Fibroblast of upper back skin (primary cell): ENCODE data around the gene ANG.

Source experiments
- DNase-seq: peaks from one replicate; pipeline ENCODE4 v3.0.0-alpha.2; 2013

The ANG gene

DNA sequence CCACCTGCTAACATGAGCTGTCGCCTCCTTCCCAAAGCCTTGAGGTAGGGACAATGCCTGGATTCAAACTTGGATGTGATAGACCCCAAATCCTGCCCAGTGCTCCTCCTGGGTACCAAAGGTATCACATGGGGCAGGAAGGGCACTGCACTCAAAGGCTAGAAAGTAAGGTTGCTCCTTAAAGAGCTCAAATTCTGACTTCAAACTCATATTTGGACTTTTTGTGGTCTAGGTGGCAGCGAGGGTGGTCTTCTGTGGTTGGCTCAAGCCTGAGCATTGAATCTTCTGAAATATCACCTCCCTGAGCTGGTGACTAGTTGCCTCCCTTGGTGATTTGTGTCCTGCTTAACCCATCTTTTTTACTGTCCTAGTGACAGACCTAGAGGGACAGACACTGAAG is 12.5 kb upstream of the ANG start:
- DNase-seq, result no peak

DNA sequence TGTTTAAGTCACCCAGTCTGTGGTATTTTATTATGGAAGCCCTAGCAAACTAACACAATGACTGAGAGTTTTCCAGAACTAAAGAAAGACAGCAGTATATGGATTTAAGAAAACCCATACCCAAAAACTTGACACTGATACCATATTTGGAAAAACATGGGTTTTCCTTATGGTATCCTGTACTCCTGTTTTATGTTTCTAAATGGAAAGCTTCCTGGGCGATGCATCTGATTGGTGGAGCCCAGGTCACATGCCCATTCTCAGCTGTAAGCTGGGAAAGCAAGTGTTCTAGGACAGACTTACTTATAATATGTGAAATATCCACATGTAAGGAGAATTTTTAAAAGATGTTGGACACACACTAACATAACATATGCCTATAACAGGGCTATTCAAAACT is 8.7 kb upstream of the ANG start:
- DNase-seq, result peak; percentile 49

DNA sequence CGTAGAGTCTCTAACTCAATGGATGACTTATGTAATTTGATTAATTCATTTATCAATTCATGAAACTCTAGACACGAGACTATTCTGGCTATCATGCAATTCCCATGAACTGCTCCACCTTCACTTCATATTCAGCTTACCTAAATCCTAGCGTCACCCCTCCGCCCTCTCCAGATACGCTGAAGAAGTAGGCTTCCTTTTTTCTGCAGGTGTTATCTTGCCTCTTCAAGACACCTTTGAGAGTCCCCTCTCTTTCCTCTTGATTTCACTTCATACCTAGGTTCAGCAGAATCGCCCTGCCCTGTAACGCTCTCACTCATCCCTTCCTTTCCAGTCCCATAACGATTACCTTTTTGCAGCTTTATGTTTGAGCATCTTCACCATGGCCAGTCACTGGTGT is 8.2 kb upstream of the ANG start:
- no peak for DNase-seq

DNA sequence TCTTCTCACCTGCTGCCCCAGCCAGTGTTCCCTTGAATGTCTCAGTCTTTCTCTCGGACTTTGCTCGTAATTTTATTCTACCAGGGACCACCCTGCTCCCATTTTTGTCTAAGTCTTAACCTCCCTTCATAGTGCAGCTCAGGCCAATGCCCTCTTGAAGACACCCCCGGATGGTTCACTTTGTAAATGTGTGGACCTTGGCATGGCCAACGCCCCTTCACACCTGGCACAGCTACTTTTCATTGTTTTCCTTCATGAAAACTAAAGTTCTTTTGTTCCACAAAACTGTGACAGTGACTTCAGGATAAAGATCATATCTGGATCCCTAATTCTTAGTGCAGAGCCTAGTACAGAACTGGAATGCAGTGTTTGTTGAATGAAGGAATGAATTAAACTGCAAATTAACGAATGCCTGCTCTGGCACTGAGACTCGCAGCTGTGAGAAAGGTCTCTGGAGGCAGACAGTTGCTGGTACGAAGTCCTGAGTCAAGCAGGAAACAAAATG is 7.7 kb upstream of the ANG start:
- no peak for DNase-seq

- peak; percentile 92 for DNase-seq
Measured at GRCh38 chr14:20681348-20682126, 7.0 kb upstream of the ANG start.

DNA sequence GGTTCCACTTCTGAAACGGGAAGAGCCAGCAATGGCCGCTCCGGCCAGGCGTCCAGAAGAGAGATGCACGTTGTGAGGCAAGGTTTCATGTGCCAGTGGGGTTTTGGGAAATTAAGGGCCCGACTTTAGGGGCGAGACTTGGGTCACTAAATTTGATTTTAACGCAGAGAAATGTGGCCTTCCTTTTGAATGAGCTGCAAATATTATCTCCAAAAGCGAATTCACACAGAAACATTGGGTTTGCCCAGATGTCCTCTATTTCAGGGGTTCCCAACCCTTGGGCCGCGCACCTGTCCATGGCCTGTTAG is 6.5 kb upstream of the ANG start:
- no peak for DNase-seq

DNA sequence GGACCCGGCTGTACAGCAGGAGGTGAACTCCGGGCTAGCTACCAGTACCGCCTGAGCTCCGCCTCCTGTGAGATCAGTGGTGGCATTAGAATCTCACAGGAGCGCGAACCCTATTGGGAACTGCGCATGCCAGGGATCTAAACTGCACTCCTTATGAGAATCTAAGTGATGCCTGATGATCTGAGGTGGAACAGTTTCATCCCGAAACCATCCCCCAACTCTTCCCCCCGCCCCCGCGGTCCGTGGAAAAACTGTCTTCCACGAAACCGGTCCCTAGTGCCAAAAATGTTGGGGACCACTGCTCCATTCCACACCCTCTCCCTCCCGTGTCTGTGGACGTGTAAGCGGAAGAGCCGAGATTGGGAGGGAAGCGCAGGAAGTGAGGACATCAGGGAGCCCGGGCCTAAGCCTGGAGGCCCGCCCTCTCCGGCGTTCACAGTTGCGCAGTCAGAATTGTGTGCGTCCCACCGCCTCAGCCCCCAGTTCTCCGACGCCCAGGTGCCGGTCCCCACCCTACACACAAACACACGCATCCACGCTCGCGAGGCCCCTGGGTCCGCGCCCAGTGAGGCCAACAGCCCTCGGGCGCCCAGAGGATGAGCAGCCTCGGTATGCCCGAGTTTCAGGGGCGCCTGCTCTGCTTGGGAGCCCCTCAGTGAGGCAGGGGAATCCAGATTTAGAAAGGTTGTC is 6.0 kb upstream of the ANG start:
- peak; percentile 93 for DNase-seq

DNA sequence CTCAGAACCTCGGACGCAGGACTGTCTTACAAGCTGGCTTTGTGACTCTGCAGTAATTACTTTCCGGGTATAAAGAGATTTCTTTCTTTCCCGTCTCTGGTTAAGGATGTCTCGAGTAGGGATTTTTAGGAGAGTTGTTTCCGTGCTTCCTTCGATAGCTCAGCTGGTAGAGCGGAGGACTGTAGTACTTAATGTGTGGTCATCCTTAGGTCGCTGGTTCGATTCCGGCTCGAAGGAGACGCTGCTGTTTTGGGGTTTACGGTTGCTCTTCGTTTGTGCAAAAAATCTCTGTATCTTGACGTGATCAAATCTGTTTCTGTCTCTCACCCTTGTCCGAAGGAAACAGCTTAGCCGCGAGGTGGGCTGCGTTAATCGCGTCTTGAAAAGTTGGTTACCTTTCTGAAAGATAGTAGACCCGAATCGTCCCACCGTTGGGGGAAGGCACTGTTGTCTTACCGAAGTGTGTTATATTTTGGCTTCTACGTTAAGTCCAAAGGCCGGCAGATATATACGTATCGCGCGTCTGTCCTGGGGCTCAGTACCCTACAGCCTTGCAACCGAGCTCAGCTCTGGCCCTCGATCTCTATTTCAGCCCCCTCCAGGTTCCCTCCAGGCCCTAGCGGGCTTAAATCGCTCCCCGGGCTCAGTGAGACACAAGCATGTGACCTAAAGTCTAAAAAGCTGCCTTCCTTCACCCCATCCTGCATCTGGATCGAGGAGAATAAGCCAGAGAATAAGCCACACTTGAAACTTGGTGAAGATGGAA is 5.3 kb upstream of the ANG start:
- DNase-seq, result peak; percentile 96

DNA sequence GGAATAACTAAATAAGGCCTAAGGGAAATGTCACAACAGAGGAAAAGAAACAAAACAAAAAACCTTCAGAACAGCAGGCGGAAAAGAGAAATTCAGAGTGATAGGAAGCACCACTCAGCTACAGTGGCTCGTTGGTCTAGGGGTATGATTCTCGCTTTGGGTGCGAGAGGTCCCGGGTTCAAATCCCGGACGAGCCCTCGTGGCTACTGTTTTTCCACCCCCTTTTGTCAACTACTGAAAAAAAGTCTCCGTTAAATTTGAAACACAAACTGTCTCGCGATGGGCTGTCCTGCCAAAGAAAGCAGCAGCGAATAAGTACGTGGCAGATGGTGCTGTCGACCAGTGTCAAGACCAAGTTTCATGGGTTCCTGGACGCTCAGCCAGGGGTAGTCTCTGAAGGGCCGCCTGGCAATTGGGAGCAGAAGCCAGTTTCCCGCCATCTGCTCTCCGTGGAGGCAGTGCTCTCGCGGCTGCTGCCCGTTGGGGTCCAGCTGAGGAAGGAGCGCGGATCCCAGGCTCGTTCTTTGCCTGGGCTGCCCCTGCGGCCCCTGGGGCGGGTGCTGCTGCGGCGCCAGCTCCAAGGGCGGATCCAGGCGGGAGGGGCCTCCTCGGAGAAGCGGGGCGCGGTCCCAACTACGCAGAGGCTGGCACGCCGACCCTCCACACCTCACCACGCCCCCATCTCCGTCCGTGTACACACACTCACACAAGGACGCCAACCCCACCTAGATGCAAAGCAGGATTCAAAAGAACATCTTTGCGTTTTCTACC is 4.5 kb upstream of the ANG start, which contains the start of gene RNASE4:
RNASE4 (plus strand) TSS at position 670 of the 771 bp plus-strand sequence. CDS start 14,812 bp downstream, outside the sequence.
- DNase-seq, result peak; percentile 93

DNA sequence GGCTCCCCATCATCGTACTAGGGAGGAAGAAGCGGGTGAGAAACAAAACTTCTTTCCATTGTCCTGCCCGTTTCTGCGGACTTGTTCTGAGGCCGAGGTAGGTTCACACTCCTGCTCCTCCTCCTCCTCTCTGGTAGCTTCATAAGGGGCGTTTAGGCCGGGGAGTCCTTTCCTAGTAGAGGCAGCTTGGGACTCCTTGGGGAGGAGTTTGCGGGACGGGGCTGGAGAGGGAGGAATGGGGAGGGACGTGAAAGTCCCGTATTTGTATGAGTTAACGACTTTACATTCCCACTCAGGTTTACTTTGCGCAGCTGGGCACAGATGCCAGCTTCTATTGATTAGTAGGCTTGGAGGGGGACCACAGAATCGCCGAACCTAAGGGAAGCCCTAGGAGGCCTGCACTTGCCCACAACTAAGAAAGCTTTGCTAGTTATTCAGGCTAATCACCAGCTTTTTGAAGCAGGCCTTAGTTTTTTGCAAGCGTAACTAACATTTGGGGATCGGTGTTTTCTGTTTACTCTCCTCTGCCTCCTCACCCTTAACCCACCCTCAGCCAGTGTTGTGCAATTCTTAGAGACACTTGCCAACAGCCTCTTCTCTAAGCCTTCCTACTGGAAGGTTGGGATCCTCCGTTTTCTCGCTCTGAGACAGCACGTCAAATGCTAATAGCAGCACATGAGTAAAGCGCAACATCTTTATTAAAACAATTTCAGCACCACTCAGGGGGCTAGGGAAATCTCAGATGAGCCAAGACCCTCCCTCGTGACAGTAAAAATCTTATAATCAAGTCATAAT is 3.7 kb upstream of the ANG start:
- peak; percentile 50 for DNase-seq

GRCh38 chr14:20686386-20687143 is 2.0 kb upstream of the ANG start:
- no peak for DNase-seq

DNA sequence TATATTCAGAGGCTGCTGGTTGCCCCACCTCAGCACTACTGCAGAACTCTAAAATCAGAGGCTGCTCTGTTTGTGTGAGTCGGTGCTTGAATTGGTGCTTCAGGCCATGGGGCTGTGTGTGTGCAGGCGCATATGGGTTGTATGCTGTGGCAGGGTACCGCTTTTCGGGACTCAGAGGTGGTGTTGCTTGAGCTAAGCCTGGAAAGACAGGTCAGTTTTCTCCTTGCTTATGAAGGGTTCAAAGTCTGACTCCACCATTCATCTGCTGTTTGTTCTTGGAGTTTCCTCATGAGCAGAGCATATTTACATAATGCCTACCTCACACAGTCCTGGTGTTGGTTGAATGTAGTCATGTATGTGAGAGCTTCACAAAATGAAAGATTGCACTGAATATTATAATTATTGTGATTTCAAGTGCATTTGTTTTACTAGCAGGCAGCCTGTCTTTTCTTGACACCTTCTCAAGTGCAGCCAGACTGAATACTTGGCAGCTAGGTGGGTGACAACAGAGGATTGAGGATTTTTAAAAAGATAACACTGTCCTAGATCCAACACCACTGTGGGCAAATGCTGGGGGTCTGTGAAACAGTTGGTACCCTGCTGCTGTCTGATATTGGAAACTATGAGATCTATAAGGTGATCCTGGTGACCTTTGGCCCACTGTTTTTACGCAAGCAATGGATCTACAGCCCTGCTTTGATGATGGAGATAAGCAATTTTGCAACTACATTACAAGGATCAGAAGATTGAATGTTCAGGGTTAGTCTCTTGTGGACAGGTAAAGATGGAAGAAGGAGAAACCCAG is 1.0 kb upstream of the ANG start:
- no peak for DNase-seq

DNA sequence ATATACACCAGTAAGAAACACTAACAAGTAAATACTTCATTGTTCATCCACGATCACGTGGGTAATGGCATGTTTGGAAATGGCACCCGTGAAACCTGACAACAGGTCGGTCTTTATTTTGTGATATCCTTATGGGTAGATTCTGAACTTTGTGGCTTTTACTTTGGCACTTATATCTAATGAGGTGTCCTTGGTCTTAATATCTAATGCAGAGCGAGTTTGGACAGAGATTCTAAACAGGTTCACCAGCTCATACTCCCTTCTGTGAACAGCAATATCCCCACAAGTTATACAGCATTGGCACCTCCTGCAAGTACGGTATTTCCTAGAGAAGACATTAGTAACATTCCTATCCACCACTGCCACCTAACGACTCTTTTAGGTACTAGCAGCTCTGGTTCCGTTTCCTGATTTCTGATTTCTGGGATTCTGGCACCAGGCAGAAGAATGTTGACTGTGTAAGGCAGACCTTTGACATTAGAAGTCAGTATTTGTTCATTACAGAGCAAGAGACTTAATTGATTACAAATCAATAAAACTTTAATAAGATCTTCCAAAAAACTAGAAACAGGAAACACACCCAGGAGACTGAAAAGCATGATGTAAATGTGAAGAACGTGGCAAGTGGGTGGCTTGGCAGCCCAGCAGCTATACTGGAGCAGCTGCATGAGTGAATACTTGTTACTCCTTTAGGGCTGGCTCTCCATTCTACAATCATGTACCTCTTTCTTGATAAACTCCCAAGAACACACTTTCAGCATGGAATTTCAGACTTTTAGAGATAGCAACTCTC is 2.5 kb downstream of the ANG start:
- DNase-seq, result peak; percentile 67

- DNase-seq, result no peak
Measured at GRCh38 chr14:20692116-20692751, 3.7 kb downstream of the ANG start.

DNA sequence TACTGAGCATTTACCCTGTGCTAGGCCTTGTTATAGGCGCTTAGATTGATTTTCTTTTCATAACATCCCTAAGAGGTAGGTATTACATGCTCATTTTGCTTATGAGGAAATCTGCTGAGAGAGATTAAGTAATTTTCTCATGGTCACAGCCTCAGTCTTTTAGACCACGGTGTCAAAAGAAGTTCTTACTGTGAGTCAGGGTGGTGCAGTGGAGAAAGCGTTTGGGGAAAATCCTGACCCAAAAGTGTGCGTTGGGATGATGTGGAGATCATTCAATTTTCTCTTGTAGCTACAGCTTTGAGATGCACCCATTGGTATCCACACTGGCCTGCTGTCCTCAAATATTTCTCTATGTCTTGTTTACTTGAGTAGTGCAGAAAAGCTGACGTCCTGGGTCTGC is 8.2 kb downstream of the ANG start:
- DNase-seq, result no peak

DNA sequence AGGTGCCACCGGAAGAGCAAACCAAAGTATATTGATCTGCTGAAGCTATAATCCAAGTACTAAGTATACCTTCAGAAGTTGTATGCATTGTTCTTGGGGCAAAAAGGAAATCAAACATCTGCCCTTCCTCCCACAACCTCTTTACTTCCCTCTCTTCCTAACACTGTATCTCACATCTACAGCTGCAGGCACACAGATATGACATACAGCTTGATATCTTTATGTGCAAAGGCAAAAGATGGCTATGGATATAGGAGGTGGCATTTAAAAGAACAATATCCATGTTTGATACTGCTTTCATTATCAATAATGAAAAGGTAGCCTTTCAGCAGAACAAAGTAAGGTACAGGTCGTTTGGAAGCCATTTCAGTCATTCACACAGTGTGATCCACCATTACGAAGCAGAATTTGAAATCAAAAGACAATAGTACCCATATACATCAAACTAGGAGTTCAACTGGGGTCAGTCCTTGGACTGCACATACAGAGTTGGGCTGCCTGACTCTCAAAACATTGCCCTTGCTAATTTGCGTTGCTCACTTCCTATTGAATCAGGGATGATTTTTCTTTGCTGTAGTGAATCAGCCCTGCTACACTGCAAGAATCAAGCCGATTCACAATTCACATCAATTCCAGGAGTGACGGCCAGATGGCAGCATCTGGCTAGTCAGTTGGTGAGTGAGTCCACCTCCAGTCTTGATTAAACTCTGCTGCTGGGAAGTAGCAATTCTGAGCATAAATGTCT is 8.9 kb downstream of the ANG start:
- DNase-seq, result peak; percentile 65

- DNase-seq, result no peak
Measured at GRCh38 chr14:20698018-20698329, 9.4 kb downstream of the ANG start.

- DNase-seq, result no peak
Measured at GRCh38 chr14:20698934-20699333, 10.4 kb downstream of the ANG start.
